Measurements from ENCODE around the gene PPY.
"Not testable (repeated sequence)": the region's sequence is repeated elsewhere in the genome, so short reads cannot be mapped to it uniquely, and the experiment has no call there.

PPY gene

GRCh38 chr17:43962479-43962878 lies 20.2 kb upstream of the PPY start:
- no peak for DNase-seq

DNA sequence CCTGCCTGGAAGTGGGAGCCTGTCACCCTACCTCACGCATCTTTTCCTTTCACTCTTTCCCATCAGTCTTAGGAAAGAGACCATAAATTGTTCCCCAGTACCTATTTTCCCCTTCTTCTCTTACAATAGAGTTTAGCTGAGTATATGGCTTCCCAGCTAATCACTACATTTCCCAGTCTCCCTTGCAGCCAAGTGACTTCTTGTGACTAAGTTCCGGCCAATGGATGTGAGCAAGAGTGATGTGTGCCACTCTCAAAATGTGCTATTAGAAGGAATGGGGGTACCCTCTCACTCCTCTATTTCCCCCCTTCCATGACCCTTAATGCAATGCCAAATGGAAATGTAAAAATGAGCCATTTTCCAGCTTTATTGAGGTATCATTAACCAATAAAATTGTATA lies 19.7 kb upstream of the PPY start:
- no peak for DNase-seq

DNA sequence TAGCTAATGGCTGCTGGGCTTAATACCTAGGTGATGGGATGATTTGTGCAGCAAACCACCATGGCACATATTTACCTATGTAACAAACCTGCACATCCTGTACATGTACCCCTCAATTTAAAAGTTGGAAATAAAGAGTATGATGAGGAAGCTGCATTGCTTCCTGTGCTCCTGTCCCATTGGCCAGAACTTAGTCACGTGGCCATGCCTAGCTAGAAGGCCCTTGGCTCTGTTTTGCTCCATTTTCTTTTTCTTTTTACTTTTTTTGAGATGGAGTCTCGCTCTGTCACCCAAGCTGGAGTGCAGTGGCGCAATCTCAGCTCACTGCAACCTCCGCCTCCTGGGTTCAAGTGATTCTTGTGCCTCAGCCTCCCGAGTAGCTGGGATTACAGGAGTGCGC lies 19.0 kb upstream of the PPY start:
- not testable (repeated sequence) for DNase-seq

- DNase-seq, result no peak
Measured at GRCh38 chr17:43958748-43959352, 16.6 kb upstream of the PPY start.

GRCh38 chr17:43956222-43956621 lies 13.9 kb upstream of the PPY start:
- no peak for DNase-seq

DNA sequence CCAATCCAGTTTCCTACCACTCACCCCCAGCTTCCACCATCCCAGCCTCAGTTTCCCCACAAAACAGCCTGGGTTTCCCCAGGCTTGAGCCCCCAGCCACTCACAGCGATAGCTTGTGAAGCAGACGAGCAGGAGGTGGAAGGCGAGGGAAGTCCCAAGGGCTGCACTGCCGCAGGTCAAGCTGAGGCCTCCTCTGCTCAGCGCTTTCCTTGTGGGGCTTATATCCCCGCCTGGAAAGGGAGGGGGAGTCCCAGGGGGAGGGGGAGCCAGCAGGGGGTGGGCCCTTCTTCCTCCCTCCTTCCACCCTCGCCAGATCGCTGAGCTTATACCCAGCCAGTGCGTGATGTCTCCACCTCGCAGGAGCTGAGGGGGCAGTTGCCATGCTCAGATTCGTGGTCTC lies 11.5 kb upstream of the PPY start, which contains the start of gene PYY:
Gene PYY (minus strand): TSS at position 195 of the 400 bp plus-strand sequence. CDS start 457 bp downstream, outside the sequence.
- DNase-seq, result no peak

GRCh38 chr17:43952724-43953666 lies 10.7 kb upstream of the PPY start:
- no peak for DNase-seq

DNA sequence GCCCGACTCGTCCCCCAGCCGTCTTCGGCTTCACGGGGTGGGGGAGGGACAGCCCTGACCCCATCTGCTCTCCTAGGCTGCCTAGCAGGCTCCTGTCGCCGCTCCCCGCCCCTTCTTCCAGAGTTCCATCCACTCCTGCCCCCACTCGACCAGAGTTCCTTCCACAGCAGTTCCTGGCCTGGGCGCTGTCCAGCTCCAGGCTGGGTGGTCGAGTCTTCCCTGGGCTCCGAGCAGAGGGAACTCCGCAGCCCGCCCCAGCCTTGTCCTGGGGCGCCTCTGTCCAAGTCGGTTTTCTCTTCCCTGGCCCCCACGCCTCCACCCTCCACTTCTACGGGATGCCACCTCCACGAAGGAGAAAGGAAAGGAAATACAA lies 10.1 kb upstream of the PPY start:
- no peak for DNase-seq

GRCh38 chr17:43951750-43952149 lies 9.5 kb upstream of the PPY start:
- DNase-seq, result no peak

DNA sequence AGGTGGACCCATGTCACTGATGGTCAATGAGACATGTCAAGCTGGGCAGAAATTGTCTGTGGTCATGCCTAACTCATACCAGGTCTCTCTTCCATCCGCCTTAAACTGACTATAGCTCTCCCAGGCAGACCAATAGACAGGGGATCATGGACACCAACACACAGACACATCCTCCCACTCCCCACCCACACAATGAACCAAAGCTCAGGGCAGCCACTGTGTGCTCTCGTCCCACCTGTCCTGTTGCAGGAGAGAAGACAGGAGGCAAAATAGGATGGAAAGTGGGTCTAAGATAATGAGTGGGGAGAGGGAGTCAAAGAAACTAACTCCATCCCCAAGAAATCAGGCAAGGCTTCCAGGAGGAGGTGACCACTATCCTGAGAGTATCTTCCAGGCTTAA lies 8.3 kb upstream of the PPY start:
- no peak for DNase-seq

DNA sequence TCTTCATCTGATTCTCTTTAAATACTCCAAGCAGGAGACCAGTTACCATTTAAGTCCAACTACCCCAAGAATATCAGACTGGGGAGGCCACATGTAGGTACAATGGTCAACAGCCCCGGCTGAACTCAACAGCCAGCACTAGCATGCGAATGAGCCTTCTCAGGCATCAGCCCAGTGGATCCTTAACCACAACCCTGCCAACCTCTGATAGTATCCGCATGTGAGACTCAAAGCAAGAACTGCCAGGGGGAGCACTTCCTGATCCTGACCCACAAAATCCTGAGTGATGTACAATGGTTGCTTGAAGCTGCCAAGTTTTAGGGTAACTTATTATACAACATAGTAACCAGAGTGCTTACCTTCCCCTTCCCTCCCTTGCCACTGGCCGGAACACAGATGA lies 7.5 kb upstream of the PPY start:
- DNase-seq, result no peak

GRCh38 chr17:43946781-43947180 lies 4.5 kb upstream of the PPY start:
- no peak for DNase-seq

DNA sequence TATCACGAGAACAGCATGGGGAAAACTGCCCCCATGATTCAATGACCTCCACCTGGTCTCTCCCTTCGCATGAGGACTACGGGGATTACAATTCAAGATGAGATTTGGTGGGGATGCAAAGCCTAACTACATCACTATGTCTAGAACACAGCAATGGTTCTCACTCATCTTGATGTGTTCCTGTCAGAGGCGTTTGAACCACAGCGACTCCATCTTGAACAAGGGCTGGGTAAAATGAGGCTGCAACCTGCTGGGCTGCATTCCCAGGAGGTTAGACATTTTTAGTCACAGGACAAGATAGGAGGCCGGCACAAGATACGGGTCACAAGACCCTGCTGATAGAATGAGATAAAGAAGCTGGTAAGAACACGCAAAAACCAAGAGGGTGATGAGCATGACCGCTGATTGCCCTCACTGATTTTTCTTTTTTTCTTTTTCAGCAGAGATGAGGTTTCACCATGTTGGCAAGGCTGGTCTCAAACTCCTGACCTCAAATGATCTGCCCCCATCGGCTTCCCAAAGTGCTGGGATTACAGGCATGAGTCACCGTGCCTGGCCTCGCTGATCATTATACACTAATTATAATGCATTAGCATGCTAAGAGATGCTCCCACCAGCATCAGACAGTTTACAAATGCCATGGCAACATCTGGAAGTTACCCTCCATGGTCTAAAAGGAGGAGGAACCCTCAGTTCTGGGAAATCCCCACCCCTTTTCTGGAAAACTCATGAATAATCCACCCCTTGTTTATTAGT lies 3.0 kb upstream of the PPY start:
- DNase-seq, result no peak

- DNase-seq, result peak; percentile 46 to 53
Measured at GRCh38 chr17:43940630-43941029, 1.6 kb downstream of the PPY start.

GRCh38 chr17:43939886-43940285 lies 2.4 kb downstream of the PPY start:
- DNase-seq, result no peak

GRCh38 chr17:43939452-43939851 lies 2.8 kb downstream of the PPY start:
- DNase-seq, result not testable (repeated sequence)

DNA sequence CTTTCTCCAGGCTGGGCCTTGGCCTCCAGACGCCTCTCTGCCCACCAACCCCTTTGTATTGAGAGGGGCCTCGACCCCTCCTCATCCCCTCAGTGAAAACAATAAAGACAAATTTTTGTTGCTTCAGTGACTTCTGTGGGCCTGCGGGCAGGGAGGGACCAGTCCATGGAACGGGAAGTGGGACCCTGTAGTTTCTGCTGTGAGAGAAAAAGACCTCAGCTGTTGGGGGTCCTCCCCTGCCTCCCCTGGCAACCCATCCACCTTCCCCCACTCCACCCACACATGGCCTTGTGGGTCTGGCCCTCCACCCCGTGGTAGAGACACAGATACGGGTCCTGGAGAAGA lies 3.5 kb downstream of the PPY start:
- no peak for DNase-seq

GRCh38 chr17:43936434-43936833 lies 5.8 kb downstream of the PPY start:
- no peak for DNase-seq

GRCh38 chr17:43935926-43936261 lies 6.4 kb downstream of the PPY start:
- no peak for DNase-seq

- no peak for DNase-seq
Measured at GRCh38 chr17:43935204-43935925, 6.9 kb downstream of the PPY start.

DNA sequence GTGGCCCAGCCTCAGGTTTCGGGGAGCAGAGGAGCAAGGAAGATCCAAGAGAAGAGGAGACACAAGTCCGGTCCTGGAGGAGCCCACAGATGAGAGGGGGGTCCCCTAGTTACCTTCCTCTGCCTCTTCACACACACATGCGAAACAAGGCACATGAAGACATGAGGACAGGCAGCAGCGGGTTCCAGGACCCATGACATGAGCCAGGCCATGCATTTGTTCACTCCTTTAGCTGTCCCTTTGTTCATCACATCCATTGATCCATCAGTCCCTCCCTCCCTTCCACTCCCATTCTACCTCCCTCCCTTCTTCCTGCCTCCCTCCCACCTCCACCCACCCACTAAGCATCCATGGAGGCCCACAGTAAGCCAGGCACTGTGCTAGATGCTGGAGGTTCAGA lies 9.4 kb downstream of the PPY start:
- DNase-seq, result no peak

DNA sequence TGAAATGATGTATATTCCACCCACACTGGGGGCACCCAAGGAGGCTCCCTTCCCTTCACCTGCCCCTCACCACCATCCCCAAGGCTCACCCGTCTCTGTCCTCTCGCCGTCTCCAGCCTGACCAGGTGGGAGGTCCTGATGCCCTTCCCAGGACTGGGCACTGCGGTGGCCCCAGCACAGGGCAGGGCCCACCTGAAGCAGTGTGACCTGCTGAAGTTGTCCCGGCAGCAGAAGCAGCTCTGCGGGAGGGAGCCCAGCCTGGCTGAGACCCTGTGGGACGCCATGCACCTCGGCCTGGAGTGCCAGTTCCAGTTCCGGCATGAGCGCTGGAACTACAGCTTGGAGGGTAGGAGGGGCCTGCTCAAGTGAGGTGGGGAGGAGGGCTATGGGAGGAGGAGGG lies 9.9 kb downstream of the PPY start:
- DNase-seq, result no peak

DNA sequence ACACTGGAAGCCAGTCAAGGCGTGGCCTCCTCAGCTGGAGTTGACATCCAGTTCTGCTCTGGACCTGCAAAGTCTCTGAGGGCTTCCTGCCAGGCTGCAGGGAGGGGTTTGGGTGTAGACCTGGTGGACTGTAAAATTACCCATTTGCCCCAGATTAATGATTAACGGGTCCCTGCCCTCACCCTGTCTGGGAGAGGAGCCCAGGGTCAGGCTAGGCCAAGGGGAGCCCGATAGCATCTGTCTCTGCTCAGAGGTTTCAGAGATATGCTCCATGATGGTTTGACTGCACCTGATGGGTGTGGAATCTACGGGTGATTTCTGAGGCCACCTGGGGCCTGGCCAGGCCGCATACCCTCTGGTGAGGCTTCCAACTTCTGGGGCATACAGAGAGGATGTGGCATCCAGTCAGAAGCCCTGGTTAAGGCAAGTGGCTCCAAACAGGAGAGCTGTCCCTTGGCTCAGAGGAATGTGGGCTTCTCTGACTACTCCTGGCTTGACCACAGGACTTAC lies 11.2 kb downstream of the PPY start:
- no peak for DNase-seq
